ENCODE results near the gene KCNB1. TPM values are rescaled to one million over a fixed set of nuclear protein-coding genes. Genes with fewer than 3 reads are reported as not detected.

Gene KCNB1
- total RNA-seq, 1 donor from 2014 or later: 0.39 TPM

- intact Hi-C loops (cut with micrococcal nuclease): no loop called here
Observed at GRCh38 chr20:49475292-49476015, 7.0 kb downstream of the KCNB1 start.

GRCh38 chr20:49471397-49471796 lies 11.1 kb downstream of the KCNB1 start:
- intact Hi-C loops (cut with micrococcal nuclease): no loop called here

- intact Hi-C loops (cut with micrococcal nuclease): no loop called here
Observed at GRCh38 chr20:49470922-49471321, 11.5 kb downstream of the KCNB1 start.

GRCh38 chr20:49469060-49469459 lies 13.4 kb downstream of the KCNB1 start:
- intact Hi-C loops (cut with micrococcal nuclease): no loop called here

- intact Hi-C loops (cut with micrococcal nuclease): no loop called here
Observed at GRCh38 chr20:49468412-49468811, 14.1 kb downstream of the KCNB1 start.

- intact Hi-C loops (cut with micrococcal nuclease): no loop called here
Observed at GRCh38 chr20:49466114-49466912, 16.2 kb downstream of the KCNB1 start.

- intact Hi-C loops (cut with micrococcal nuclease): no loop called here
Observed at GRCh38 chr20:49464556-49464955, 17.9 kb downstream of the KCNB1 start.

- intact Hi-C loops (cut with micrococcal nuclease): no loop called here
Observed at GRCh38 chr20:49462626-49463025, 19.8 kb downstream of the KCNB1 start.

- intact Hi-C loops (cut with micrococcal nuclease): no loop called here
Observed at GRCh38 chr20:49461894-49462620, 20.4 kb downstream of the KCNB1 start.

- intact Hi-C loops (cut with micrococcal nuclease): no loop called here
Observed at GRCh38 chr20:49460916-49461315, 21.6 kb downstream of the KCNB1 start.

- intact Hi-C loops (cut with micrococcal nuclease): no loop called here
Observed at GRCh38 chr20:49460131-49460530, 22.3 kb downstream of the KCNB1 start.

- intact Hi-C loops (cut with micrococcal nuclease): no loop called here
Observed at GRCh38 chr20:49459684-49460083, 22.8 kb downstream of the KCNB1 start.

GRCh38 chr20:49457444-49457843 lies 25.0 kb downstream of the KCNB1 start:
- intact Hi-C loops (cut with micrococcal nuclease): no loop called here

- intact Hi-C loops (cut with micrococcal nuclease): no loop called here
Observed at GRCh38 chr20:49456646-49457045, 25.8 kb downstream of the KCNB1 start.

GRCh38 chr20:49455691-49456090 lies 26.8 kb downstream of the KCNB1 start:
- intact Hi-C loops (cut with micrococcal nuclease): no loop called here

- intact Hi-C loops (cut with micrococcal nuclease): no loop called here
Observed at GRCh38 chr20:49452011-49452482, 30.4 kb downstream of the KCNB1 start.

- intact Hi-C loops (cut with micrococcal nuclease): no loop called here
Observed at GRCh38 chr20:49450281-49450721, 32.2 kb downstream of the KCNB1 start.

GRCh38 chr20:49448917-49449316 lies 33.6 kb downstream of the KCNB1 start:
- intact Hi-C loops (cut with micrococcal nuclease): no loop called here

GRCh38 chr20:49447946-49448809 lies 34.3 kb downstream of the KCNB1 start:
- intact Hi-C loops (cut with micrococcal nuclease): no loop called here

- intact Hi-C loops (cut with micrococcal nuclease): no loop called here
Observed at GRCh38 chr20:49447364-49447763, 35.1 kb downstream of the KCNB1 start.

GRCh38 chr20:49446808-49447207 lies 35.7 kb downstream of the KCNB1 start:
- intact Hi-C loops (cut with micrococcal nuclease): no loop called here
